ENCODE measurements around the gene MPO.

DNA sequence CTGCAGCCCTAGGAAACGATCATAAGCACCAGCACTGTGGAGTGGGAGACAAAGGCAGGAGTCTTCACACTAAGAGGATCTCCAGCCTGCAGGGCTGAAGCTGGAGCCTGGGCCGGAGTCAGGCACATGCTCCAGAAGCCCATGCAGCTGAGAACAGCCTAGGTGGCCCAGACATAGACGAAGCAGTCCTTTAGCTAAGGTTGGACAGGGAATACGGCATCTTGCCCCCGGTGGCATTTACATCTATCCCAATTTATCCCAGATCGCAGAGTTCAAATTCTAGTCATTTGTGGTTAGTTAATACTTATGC is 33.9 kb upstream of the MPO start:
- no peak for TF ChIP-seq POLR2A (IDR thresholded peaks at IDR 0.05)
- no peak for TF ChIP-seq CTCF (IDR thresholded peaks at IDR 0.05)
